CD14-positive monocyte (primary cell): ENCODE measurements around the gene ABCC5. TPM values are rescaled to one million over a fixed set of nuclear protein-coding genes. Genes with fewer than 3 reads are reported as not detected.

Experiments
- DNase-seq, 3 donors: peaks; one replicate each; pipeline ENCODE4 v3.0.0-alpha.2; 2011 to 2022
- H2AFZ ChIP-seq: 2 replicates; pipeline ENCODE4 v1.6.0; 2012; ENCODE audit warnings: mild to moderate bottlenecking, low read depth, low read length, inconsistent platforms; ENCODE audit not compliant: insufficient read depth, poor library complexity, severe bottlenecking
- H3K27ac ChIP-seq, 2 donors: 1 replicate in 1 of 2; 2 replicates in 1 of 2; pipeline ENCODE4 v1.5.1; 2012 to 2013; ENCODE audit warnings: low read length in 2 of 2, control low read depth in 1 of 2, inconsistent platforms in 1 of 2, low read depth in 1 of 2, mild to moderate bottlenecking in 1 of 2
- H3K27me3 ChIP-seq, 2 donors: one replicate each; pipeline versions ENCODE4 v1.6.0 to v1.6.1; 2011 to 2013; ENCODE audit warnings: low read length in 2 of 2; ENCODE audit not compliant: control insufficient read depth in 2 of 2, insufficient read depth in 2 of 2
- H3K36me3 ChIP-seq, 2 donors: replicated peaks in 1 of 2; 1 replicate in 1 of 2; 2 replicates in 1 of 2; pipeline versions ENCODE4 v1.5.1 to v1.6.1; 2012 to 2013; ENCODE audit warnings: low read length in 2 of 2, control low read depth in 1 of 2, inconsistent platforms in 1 of 2, mild to moderate bottlenecking in 1 of 2; ENCODE audit not compliant: insufficient read depth in 2 of 2, control insufficient read depth in 1 of 2
- H3K4me1 ChIP-seq, 2 donors: 1 replicate in 1 of 2; 2 replicates in 1 of 2; pipeline versions ENCODE4 v1.5.1 to v1.6.1; 2012 to 2013; ENCODE audit warnings: low read length in 2 of 2, control low read depth in 1 of 2, inconsistent platforms in 1 of 2, mild to moderate bottlenecking in 1 of 2, moderate library complexity in 1 of 2; ENCODE audit not compliant: insufficient read depth in 2 of 2, control insufficient read depth in 1 of 2
- H3K4me2 ChIP-seq: replicated peaks from 2 replicates; pipeline ENCODE3; 2012; ENCODE audit warnings: low read length, moderate library complexity, mild to moderate bottlenecking; ENCODE audit not compliant: poor library complexity, severe bottlenecking; ENCODE audit errors: extremely low read depth
- H3K4me3 ChIP-seq, 3 experiments: fragments of 200-600 bp in 1 of 3; sonication (generic) in 1 of 3; replicated peaks in 1 of 3; 1 replicate in 2 of 3; 2 replicates in 1 of 3; pipeline ENCODE4 v1.5.1; 2011 to 2013; ENCODE audit warnings: low read length in 3 of 3, mild to moderate bottlenecking in 3 of 3, control low read depth in 2 of 3, low read depth in 2 of 3, inconsistent platforms in 1 of 3, moderate library complexity in 1 of 3
- H3K79me2 ChIP-seq: 2 replicates; pipeline ENCODE4 v1.6.0; 2012; ENCODE audit warnings: mild to moderate bottlenecking, control low read depth, inconsistent platforms, low read length, moderate library complexity; ENCODE audit not compliant: insufficient read depth
- H3K9ac ChIP-seq: 2 replicates; pipeline ENCODE4 v1.6.0; 2017; ENCODE audit warnings: low read length, mild to moderate bottlenecking; ENCODE audit not compliant: insufficient read depth, poor library complexity, severe bottlenecking
- H3K9me3 ChIP-seq, 2 donors: replicated peaks in 1 of 2; 1 replicate in 1 of 2; 2 replicates in 1 of 2; pipeline versions ENCODE4 v1.5.1 to v1.6.1; 2012 to 2013; ENCODE audit warnings: low read length in 2 of 2, control low read depth in 1 of 2; ENCODE audit not compliant: control insufficient read depth in 1 of 2, insufficient read depth in 1 of 2
- H4K20me1 ChIP-seq: 2 replicates; pipeline ENCODE4 v1.6.0; 2012; ENCODE audit warnings: mild to moderate bottlenecking, low read length, control low read depth, moderate library complexity; ENCODE audit not compliant: insufficient read depth
- H3K27ac Mint-ChIP-seq, 7 donors: one replicate each; pipeline ENCODE4 v1.8.0; 2020; ENCODE audit warnings: mild to moderate bottlenecking in 7 of 7, mixed read lengths in 7 of 7, moderate library complexity in 6 of 7, inconsistent platforms in 2 of 7
- H3K27me3 Mint-ChIP-seq, 3 donors: one replicate each; pipeline ENCODE4 v1.8.0; 2021 to 2022; ENCODE audit warnings: low read depth in 3 of 3, mild to moderate bottlenecking in 3 of 3, mixed read lengths in 3 of 3, moderate library complexity in 3 of 3, inconsistent platforms in 1 of 3
- H3K36me3 Mint-ChIP-seq, 2 donors: one replicate each; pipeline ENCODE4 v1.8.0; 2020; ENCODE audit warnings: mixed read lengths in 2 of 2, inconsistent platforms in 1 of 2, mild to moderate bottlenecking in 1 of 2
- H3K4me1 Mint-ChIP-seq: one replicate; pipeline ENCODE4 v1.8.0; 2020; ENCODE audit warnings: mild to moderate bottlenecking, mixed read lengths
- H3K4me3 Mint-ChIP-seq, 2 donors: one replicate each; pipeline ENCODE4 v1.8.0; 2020; ENCODE audit warnings: mild to moderate bottlenecking in 2 of 2, mixed read lengths in 2 of 2, moderate library complexity in 1 of 2
- H3K9me3 Mint-ChIP-seq, 7 donors: one replicate each; pipeline ENCODE4 v1.8.0; 2020 to 2022; ENCODE audit warnings: mixed read lengths in 7 of 7, mild to moderate bottlenecking in 6 of 7, moderate library complexity in 6 of 7, inconsistent platforms in 2 of 7
- CTCF ChIP-seq: fragments of 200-600 bp; IDR thresholded peaks from one replicate; pipeline ENCODE4 v1.8.0; 2022; ENCODE audit warnings: antibody characterized with exemption, mild to moderate bottlenecking
- WGBS: methylation state at CpG from one replicate; pipeline ENCODE4 v1.1.5; 2013; ENCODE audit warnings: missing lambda C conversion rate; ENCODE audit not compliant: insufficient coverage; 5-methylcytosine and 5-hydroxymethylcytosine counted together
- intact Hi-C, 2 donors: fragments of 100-400 bp; cut with micrococcal nuclease; formaldehyde crosslinking; loops; one replicate each; pipeline versions ENCODE4 v1.15.0 to v1.15.1; 2023
- polyA plus RNA-seq, 3 donors: library from polyadenylated mRNA; depleted of rRNA in 1 of 3; unstranded in 2 of 3; stranded (reverse) in 1 of 3; fragments of 300-500 nt in 2 of 3; fragments of >200 nt in 1 of 3; fragmentation: Illumina TruSeq in 2 of 3; gene quantifications; 1 replicate in 2 of 3; 2 replicates in 1 of 3; pipeline ENCODE4 v1.2.3, GENCODE V29; 2012 to 2021

Gene ABCC5
- polyA plus RNA-seq, 3 donors = 6.2 to 30.9 (median 7.7) TPM

DNA sequence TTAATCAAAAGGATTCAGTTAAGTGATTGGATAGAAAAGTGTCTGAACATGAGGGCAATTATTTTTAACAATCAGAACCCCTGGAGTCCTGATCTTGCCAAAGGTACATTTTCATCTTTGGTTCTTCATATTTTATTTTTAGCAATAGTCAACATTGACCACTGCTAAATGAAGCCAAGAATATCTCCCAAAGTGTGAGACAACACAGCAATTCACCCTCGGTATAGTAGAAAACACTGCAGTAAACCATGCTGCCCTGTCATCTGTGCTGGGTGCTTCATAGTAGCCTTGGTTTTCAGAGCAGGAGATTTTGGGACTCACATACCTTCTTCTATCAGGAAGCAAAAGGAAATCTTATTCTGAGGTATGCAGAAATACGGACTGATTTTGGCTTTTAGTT lies 85.8 kb downstream of the ABCC5 start:
- Mint-ChIP-seq H3K36me3 (peaks cover 41 to 46% of the 10 kb centered on the region in 2 donors), H3K9me3 (no peaks in the 10 kb centered on the region), H3K4me1 (peaks cover 7% of the 10 kb centered on the region), H3K27ac (no peak overlapping the region), H3K4me3 (no peak overlapping the region), H3K27me3 (peaks cover 0 to 4% (median 0%) of the 10 kb centered on the region in 3 donors)
- intact Hi-C loops = no loop called here
- no peaks in the 10 kb centered on the region for H4K20me1 ChIP-seq
- H3K4me2 ChIP-seq = no peak overlapping the region
- no peak for TF ChIP-seq CTCF
- H3K4me1 ChIP-seq = no peaks in the 10 kb centered on the region
- H3K4me3 ChIP-seq = no peak overlapping the region
- H3K36me3 ChIP-seq = peaks cover 6 to 46% of the 10 kb centered on the region in 2 donors
- no peaks in the 10 kb centered on the region for H3K27me3 ChIP-seq
- no peaks in the 10 kb centered on the region for H3K9me3 ChIP-seq
- no peak overlapping the region for H3K27ac ChIP-seq
- H3K9ac ChIP-seq = no peak overlapping the region
- DNase-seq = no peak
- WGBS = 100% methylated on average over 1 of the region's 2 CpGs
- H2AFZ ChIP-seq = no peak overlapping the region
- no peaks in the 10 kb centered on the region for H3K79me2 ChIP-seq

- Histone ChIP-seq H2AFZ (no peak overlapping the region), H3K4me1 (no peaks in the 10 kb centered on the region), H3K27ac (no peak overlapping the region), H3K36me3 (peaks cover 11 to 40% of the 10 kb centered on the region in 2 donors), H3K4me3 (no peak overlapping the region), H3K9me3 (no peaks in the 10 kb centered on the region), H3K9ac (no peak overlapping the region), H3K4me2 (no peak overlapping the region), H3K27me3 (no peaks in the 10 kb centered on the region), H3K79me2 (no peaks in the 10 kb centered on the region), H4K20me1 (no peaks in the 10 kb centered on the region)
- no peak overlapping the region for H3K4me3 Mint-ChIP-seq
- peaks cover 39 to 40% of the 10 kb centered on the region in 2 donors for H3K36me3 Mint-ChIP-seq
- H3K27ac Mint-ChIP-seq = no peak overlapping the region
- H3K4me1 Mint-ChIP-seq = peaks cover 7% of the 10 kb centered on the region
- intact Hi-C loops = no loop called here
- H3K27me3 Mint-ChIP-seq = peaks cover 0 to 4% (median 0%) of the 10 kb centered on the region in 3 donors
- no peak for DNase-seq
- WGBS = 100% methylated on average over 7 of the region's 10 CpGs
- TF ChIP-seq CTCF = no peak
- H3K9me3 Mint-ChIP-seq = peaks cover 0 to 2% (median 0%) of the 10 kb centered on the region in 7 donors
Observed at GRCh38 chr3:183930086-183930485, 87.6 kb downstream of the ABCC5 start.
